22Rv1 (cell line): Measurements from ENCODE around the gene ZFHX3.

Source experiments
- CTCF ChIP-seq: fragments of 450-650 bp; IDR thresholded peaks from 2 replicates; pipeline ENCODE4 v1.5.1; 2017; ENCODE audit warnings: mild to moderate bottlenecking
- ZFX ChIP-seq: fragments of 450-650 bp; IDR thresholded peaks from 2 replicates; pipeline ENCODE4 v1.6.1; 2017; ENCODE audit warnings: antibody characterized with exemption, borderline replicate concordance

GRCh38 chr16:72897707-72898106 lies 150.2 kb downstream of the ZFHX3 start:
- TF ChIP-seq CTCF (no peak), ZFX (no peak)
